Middle frontal gyrus (tissue), 1 donor: ENCODE measurements around the gene CPEB3.
"Not testable (repeated sequence)": the region's sequence is repeated elsewhere in the genome, so short reads cannot be mapped to it uniquely, and the experiment has no call there.

Source experiments
- DNase-seq: peaks from one replicate; pipeline ENCODE4 v3.0.0-alpha.2; 2015; ENCODE audit warnings: low spot score; ENCODE audit errors: extremely low spot score

The CPEB3 gene

GRCh38 chr10:92142949-92143348 lies 147.9 kb downstream of the CPEB3 start:
- no peak for DNase-seq

DNA sequence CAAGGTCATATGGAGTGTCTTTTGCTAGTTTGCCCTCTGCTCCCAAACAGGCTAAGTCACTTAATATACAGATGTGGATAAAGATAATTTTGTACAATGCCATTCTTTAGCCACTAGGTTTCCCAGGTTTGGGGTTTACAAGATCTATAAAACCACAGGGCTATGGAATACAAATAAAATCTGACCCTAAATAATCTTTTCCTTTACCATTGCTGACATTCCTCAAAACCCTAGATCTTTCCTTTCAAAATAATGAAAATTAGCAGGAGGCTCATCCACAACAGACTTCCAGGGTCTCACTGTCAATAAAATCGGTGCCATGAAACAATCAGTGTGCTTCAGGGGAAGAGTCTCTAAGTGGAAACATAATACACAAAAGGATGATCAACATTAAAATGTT lies 148.4 kb downstream of the CPEB3 start:
- no peak for DNase-seq

- DNase-seq: not testable (repeated sequence)
Observed at GRCh38 chr10:92141147-92141546, 149.7 kb downstream of the CPEB3 start.

- DNase-seq: not testable (repeated sequence)
Observed at GRCh38 chr10:92134049-92134448, 156.8 kb downstream of the CPEB3 start.

GRCh38 chr10:92131275-92131820 lies 159.5 kb downstream of the CPEB3 start:
- DNase-seq: no peak

DNA sequence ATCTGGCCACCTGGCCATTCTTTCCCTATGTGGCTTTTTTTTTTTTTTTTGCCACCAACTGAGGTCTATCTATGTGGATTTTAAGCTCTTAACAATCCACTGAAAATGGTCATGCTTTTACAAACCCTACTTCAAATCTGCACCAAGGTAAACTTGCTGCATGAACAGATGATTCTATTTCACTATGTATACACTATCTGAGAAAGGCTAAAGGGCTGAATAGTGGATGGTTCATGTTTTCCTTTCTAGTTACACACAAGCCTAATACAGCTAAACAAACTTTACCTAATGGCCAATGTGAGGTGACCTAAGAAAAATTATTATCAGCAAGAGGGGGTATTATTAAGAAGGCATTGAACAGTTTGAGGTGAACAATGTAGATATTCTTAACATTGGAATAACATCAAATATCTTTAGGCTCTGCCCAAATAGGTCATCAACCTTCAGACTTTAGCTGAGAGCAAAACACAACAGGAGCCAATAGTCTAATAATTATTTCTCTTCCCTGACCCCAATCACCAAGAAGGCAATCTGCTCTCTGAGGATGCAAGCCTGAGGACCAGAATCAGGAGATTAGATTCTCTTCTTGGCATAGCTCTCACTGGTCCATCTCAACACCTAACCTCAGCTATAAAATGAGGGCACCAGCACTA lies 160.1 kb downstream of the CPEB3 start:
- DNase-seq: no peak

- no peak for DNase-seq
Observed at GRCh38 chr10:92126100-92126650, 164.7 kb downstream of the CPEB3 start.

- DNase-seq: no peak
Observed at GRCh38 chr10:92125144-92125543, 165.7 kb downstream of the CPEB3 start.

DNA sequence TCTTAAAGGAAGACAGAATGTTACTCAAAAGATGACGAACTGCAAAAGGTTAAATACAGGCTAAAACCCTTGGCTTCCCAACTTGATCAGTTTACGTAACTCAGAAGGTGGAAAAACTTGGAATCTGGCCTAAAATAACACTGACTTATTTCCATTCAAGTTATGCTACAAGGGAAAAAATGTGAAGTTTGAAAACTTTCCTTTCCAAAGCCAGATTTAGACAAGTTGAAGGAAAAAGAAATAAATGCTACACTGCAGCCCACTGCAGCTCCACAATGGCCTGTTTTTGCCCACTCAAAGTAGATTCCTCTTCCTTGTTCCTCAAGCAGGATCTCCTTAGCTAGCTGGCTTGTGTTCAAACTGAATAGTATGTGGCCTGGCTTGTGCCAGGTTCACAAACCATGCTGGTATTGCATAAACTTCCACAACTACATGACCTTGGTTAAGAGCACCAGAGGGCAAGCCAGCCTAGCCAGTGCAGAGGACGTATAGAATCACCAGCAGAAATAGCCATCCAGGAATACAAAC lies 166.2 kb downstream of the CPEB3 start:
- no peak for DNase-seq

DNA sequence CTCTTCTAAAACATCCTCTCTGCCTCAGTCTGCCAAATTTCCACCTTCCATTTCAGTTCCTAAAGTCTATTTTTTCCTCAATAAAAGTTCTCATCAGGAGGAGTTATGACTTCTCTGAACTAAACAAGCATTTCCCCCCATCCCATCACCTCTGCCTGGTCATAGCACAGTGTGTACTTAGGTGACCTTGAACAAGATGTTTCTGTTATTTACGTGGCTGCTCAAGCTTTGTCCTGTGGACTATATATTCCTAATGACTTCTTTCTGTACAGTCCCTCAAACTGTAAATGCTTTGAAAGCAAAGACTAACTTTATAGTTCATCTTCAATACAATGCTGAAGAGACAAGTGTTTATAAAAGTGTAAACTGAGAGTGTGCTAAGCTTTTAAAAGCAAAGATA lies 166.9 kb downstream of the CPEB3 start:
- DNase-seq: no peak

GRCh38 chr10:92122941-92123450 lies 167.9 kb downstream of the CPEB3 start:
- no peak for DNase-seq

GRCh38 chr10:92121686-92122492 lies 169.0 kb downstream of the CPEB3 start:
- DNase-seq: no peak

DNA sequence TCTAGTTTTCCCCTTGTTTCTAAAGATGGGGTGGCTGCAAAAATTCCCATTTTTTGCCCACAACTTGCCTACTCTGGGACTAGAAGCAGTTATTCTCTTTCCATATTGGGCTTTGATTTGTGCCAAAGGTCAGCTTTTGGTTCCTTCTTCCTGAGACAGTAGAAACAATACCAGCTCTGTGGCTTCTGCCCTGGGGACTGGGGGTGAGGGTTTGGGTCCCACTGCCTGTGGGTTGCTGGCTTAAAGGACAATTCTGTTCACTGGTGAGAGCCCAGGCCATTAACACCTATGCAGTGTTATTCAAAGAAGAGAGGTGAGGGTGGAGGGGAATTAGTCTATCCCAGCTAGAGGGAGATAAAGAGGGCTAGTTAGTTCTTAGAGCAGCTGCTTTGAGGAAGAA lies 171.5 kb downstream of the CPEB3 start:
- no peak for DNase-seq

DNA sequence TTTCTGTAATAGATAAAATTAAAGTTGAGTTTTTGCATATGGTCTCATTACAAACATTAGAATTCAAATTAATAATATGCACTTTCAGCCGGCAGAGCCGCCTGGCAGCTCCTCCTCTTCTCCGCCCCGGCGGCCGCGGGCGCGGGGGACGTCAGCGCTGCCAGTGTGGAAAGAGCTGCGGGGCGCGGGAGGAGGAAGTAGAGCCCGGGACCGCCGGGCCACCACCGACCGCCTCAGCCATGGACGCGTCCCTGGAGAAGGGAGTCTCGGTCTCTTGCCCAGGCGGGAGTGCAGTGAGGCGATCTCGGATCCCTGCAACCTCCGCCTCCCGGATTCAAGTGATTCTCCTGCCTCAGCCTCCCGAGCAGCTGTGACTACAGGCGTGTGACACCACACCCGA lies 176.0 kb downstream of the CPEB3 start:
- not testable (repeated sequence) for DNase-seq

DNA sequence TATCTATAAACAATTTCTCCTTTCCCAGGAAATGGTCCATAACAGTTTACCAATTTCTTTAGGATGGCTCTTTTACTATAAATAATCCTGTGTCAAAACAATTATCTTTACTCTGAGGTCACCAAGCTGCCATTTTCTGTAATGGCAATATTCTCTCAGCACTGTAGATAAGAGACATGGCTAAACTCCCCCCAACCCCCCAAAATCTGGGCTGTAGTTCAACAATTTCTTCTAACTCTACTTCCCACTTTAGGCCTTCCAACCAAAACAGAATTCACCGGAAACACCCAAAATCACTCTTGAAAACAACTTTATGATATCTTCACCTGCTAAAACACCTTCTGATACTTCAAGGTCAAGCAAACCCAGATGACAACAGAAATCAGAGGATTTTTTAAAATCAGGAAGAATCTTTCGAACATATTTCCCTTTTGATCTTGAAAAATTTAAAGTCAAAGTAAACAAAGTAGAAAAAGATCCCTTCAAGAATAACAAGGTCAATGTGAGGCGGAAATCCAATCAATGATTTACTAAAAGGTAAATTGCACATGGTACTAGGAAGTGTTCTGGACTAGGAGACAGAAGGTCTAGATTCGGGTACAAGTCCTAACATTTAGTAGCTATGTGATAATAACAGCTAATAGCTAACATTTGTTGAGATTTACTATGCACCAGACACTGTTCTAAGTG lies 176.8 kb downstream of the CPEB3 start:
- no peak for DNase-seq

- no peak for DNase-seq
Observed at GRCh38 chr10:92112462-92112861, 178.4 kb downstream of the CPEB3 start.

GRCh38 chr10:92111336-92111939 lies 179.4 kb downstream of the CPEB3 start:
- no peak for DNase-seq

- no peak for DNase-seq
Observed at GRCh38 chr10:92110039-92110794, 180.7 kb downstream of the CPEB3 start.

DNA sequence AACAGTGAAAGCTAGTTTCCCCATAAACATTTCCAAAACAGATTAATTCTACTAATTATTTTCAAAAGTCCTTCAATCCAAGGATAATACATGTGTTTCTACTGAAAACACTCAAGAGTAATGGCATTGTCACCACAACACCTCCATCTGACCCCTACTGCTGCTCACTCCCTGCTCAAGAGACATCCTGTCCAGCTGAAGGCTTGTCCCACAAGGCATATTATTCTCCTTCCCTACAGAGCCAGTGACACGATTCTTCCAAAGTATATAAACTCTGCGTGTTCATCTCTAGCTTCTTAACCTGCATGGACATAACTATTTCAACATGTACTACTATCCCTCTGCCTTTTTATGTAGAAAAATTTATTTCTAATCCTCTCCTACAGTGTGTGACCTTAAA lies 182.1 kb downstream of the CPEB3 start:
- no peak for DNase-seq

DNA sequence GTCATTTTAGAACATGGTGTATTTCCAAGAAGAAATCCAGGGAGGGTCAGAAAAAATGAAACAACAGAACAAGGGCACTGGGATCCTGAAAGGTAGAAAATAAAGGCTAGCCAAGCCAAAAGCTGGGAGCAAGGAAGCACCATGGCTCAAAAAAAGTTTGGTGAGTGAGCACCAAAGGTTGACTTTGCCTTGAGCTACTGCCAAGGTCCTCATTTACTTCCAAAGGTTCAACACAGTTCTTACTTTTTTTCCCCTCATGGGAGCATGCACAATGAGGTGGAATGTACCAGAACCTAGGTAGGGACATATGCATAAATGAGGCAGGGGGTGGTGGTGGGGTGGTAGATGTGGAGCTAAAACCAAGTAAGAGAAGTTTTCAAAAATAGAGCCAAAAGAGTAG lies 182.8 kb downstream of the CPEB3 start:
- DNase-seq: no peak
